Activated T-cell treated with anti-CD3 and anti-CD28 coated beads for 48 hours (primary cell): Measurements from ENCODE around the gene CAMK1D.

Experiments used
- DNase-seq: peaks from one replicate; pipeline ENCODE4 v3.0.0-alpha.2; 2020; ENCODE audit warnings: low read depth

The CAMK1D gene

GRCh38 chr10:12375076-12375504 is 25.7 kb downstream of the CAMK1D start:
- no peak for DNase-seq

- DNase-seq = no peak
Measured at GRCh38 chr10:12376211-12376610, 26.9 kb downstream of the CAMK1D start.

- DNase-seq = no peak
Measured at GRCh38 chr10:12377658-12378290, 28.4 kb downstream of the CAMK1D start.

DNA sequence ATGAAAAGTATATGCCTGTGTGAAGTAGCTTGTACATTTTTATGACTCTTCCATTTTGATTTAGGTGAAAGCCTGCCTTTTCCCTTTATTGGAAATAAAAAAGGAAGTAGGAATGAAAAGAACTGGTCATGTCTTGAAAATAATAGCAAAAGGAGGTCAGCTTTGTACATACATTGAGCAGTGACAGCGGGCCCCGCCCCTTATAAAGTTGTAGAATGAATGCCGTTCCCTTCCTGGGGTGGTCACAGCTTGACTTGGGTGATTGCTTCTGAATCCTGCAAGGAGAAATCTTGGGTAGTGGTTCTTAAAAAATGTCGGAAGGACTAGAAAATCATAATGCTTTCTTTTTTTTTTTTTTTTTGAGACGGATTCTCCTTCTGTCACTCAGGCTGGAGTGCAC is 31.7 kb downstream of the CAMK1D start:
- no peak for DNase-seq

DNA sequence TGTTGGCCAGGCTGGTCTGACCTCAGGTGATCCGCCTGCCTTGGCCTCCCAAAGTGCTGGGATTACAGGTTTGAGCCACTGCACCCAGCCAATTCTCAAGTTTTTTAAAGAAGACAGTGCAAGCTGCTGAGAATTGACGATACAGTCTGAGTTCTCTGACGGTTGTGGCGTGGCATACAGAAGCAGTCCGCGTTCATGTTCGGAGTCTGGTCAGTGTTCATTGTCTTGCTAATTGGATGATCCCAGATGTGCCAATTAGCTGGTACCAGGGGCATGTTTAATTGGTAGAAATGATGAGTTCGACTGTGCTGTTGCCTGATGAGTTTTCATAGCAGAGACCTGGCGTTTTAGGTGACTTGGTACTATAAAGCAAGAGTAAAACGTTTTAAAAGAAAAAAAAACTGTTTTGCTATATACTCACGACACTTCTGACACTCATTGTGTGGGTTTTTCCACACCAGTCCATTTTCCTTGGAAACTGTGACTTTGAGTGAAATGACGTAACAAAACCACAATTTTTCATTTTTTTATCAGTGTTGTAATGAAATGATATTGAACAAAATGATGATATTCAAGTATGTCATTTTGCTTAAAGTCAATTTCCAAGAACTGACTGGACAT is 32.3 kb downstream of the CAMK1D start:
- DNase-seq = no peak

- no peak for DNase-seq
Measured at GRCh38 chr10:12382157-12382548, 32.8 kb downstream of the CAMK1D start.

- no peak for DNase-seq
Measured at GRCh38 chr10:12382956-12383531, 33.7 kb downstream of the CAMK1D start.

DNA sequence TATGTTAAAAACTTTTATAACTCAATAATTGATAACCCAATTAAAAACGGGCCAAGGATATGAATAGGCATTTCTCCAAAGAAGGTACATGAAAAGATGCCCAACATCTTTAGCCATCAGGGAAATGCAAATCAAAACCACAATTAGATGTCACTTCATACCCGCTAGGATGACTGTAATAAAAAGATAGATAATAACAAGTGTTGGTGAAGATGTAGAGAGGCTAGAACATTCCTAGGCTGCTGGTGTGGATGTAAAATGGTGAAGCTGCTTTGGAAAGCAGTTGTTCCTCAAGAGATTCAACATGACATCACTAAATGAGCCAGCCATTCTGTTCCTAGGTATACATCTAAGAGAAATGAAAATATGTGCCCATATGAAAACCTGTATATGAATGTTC is 35.6 kb downstream of the CAMK1D start:
- no peak for DNase-seq

- no peak for DNase-seq
Measured at GRCh38 chr10:12387561-12388210, 38.3 kb downstream of the CAMK1D start.

GRCh38 chr10:12388671-12389070 is 39.3 kb downstream of the CAMK1D start:
- no peak for DNase-seq

GRCh38 chr10:12389154-12389734 is 39.9 kb downstream of the CAMK1D start:
- no peak for DNase-seq

DNA sequence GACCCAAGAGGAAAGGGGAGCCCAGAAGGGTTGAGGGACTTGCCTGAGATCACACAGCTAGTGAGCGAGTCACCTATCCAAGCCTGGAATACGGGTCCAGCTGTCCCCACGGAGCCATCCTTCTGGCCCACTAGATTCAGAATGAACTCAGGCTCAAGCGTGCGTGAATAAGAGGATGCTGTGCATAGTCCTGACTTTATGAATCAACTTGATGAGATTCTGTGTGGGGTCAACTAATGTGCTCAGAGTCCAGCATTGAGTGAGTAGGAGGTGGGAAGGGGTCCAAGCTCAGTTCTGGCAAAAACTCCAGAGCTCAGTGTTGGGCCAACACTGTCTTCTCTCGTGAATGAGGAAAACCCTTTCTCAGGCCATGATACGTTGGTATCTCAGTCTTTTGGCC is 41.4 kb downstream of the CAMK1D start:
- no peak for DNase-seq

DNA sequence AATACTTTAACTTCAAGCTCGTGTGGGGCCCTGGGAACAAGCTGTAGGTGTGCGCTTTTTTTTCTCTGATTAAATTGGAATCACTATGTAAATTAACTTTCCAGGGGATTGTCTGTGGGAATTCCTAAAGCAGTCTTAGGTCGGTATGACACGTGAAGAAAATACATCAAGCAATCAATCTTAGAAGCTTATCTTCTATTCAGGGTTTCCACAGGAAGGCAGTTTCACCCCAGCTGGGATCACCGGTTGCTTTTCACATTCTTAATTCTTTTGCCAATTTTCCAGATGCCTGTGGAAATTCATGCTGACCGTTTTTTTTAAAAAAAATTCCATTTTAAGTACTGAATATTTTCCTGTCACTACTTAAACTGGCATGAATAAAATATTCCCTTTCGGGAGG is 41.9 kb downstream of the CAMK1D start:
- no peak for DNase-seq

DNA sequence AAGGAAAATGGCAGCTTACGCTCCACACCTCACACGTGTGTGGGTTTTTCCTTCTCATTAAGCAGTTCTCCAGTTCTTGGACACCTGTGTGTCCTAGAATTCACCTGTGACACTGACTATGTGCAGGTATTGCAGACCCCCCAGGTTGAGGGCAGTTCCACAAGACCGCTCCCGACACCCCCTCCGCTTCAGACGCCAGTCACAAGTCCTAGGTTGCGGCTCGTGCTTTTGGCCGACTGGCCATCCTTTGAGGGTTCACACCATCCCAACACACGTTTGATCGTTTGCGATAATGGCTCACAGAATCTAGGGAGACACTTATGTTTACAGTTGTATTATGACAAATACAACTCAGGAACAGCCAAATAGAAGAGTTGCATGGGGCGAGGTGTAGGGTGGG is 44.5 kb downstream of the CAMK1D start:
- DNase-seq = no peak

- DNase-seq = no peak
Measured at GRCh38 chr10:12394241-12395033, 45.1 kb downstream of the CAMK1D start.

DNA sequence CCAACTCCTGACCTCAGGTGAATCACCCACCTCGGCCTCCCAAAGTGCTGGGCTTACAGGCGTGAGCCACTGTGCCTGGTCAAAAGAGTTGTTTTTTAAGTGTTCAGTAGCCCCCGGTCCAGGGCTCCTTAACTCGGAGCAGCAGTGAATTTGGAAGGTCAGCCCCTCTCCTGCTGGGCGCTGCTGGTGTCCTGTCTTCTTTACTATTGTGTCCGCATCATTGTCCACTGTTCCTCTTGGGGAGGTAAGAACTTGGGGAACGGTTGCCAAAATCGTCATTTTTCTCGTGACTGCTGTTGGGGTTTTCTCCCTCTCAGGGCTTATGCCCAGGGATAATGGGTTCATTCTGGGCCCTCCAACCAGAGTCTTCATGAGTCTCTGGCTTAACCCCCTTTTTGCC is 46.7 kb downstream of the CAMK1D start:
- no peak for DNase-seq

- DNase-seq = no peak
Measured at GRCh38 chr10:12396567-12396966, 47.2 kb downstream of the CAMK1D start.

GRCh38 chr10:12397147-12397896 is 48.0 kb downstream of the CAMK1D start:
- no peak for DNase-seq

DNA sequence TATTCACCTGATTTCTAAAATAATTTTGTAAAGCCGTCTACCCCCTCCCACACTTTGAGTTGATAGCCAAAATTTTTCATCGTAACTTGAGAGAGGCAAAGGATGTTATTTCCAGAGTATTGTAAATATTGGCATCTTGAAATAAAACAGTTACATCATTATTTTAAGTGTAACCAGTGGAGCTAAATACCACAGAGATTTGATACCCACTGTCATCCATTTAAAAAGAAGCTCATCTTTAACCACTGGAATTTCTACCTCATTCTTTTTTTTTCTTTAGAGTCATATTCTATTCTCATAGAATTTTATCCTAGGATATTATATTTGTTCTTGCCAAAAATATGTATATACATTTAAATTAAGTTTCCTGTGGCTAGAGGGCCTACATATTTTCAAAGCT is 48.6 kb downstream of the CAMK1D start:
- no peak for DNase-seq

- no peak for DNase-seq
Measured at GRCh38 chr10:12400266-12400931, 51.1 kb downstream of the CAMK1D start.

DNA sequence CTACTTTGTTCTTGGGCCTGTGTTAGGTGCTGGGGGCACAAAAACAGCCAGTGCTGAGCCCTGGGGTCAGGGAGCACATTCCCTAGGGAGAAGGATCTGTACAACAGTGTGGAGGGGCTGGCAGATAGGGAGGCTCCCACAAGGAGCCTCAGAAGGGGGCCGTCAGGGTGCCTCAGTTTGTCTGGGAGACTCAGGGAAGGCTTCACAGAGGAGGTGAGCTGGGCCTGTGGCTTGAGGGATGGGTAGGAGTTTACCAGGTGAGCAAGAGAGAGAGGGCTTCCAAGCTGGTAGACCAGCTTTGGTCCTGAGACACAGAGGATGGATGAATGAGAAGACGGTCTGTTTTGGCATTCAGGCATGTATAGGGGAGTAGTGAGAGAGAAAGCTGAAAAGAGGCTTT is 52.1 kb downstream of the CAMK1D start:
- no peak for DNase-seq
